GM03348 (cell line): ENCODE results near the gene IFITM2.
A peak's percentile ranks its signal among the peaks of the same experiment; 100 is the strongest.
"Not testable (repeated sequence)": the region's sequence is repeated elsewhere in the genome, so short reads cannot be mapped to it uniquely, and the experiment has no call there.

Source experiments
- DNase-seq: peaks from one replicate; pipeline ENCODE4 v3.0.0; 2012; ENCODE audit warnings: low spot score

The IFITM2 gene

DNA sequence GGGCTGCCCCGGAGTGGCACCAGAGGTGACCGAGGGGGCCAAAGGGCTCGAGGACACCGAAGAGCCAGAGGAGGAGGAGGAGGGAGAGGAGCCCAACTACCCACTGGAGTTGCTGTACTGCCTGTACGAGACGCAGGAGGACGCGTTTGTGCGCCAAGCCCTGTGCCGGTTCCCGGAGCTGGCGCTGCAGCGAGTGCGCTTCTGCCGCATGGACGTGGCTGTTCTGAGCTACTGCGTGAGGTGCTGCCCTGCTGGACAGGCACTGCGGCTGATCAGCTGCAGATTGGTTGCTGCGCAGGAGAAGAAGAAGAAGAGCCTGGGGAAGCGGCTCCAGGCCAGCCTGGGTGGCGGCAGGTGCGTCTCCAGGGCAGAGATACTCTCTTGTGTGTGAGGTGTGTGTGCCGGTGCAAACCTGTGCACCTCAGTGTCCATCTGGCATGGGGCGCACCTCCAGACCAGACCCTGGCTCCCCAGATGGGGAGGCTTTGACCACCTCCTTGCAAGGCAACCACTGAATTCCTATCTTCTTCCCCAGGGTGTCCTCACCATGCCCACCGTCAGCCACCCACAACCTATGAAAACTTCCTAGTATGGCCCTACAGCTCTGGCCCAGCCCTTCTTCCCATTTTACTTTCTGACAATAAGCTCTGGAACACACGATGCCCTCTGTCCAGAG is 26.0 kb upstream of the IFITM2 start:
- DNase-seq = no peak

DNA sequence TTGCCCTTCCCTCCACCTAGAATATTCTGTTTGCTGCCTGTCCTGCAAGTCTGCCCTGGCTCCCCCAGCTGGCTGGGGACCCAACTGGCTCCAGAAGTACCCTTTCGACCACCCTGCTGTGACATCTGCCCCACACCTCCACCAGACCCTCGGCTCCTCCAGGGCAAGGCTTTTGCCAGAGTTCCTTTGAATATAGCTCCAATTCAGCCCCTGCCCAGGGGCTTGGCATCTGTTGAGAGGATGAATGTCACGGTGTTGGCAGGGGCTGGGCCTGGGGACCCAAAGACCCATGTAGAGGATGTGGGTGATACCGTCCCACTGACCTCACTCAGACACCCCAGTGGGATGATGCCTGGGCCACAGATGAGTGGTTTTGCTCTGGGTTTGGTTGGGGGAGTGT is 25.4 kb upstream of the IFITM2 start:
- DNase-seq = no peak

DNA sequence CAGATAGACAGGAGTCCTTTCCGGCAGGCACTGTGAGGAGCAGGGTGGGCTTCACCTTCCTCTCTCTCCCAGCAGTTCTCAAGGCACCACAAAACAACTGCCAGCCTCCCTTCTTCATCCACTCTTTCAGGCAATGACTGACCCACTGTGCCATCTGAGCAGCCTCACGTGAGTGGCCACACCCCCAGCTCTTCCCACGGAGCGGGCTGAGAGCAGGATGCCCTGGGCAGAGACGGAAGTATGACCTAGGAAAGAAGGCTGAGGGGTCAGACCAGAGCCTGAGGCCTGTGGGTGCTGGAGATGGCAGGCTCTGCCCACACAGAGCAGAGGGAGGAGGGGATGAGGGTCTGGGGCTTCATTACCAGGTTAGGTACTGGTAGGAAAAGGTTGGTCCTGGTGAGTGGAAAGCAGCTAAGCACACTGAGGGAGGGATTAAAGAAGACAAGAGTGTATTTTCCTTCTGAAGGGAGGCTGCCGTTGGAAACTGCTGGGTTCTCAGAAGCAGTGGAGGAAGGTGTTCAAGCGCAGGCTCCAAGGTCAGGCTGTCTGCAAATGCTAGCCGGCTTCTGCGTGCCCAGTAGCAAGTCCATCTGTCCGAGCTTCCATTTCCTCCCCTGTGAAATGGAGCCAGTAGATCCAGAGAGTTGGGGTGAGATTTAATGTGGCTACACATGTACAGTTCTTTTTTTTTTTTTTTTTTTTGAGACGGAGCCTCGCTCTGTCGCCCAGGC is 24.8 kb upstream of the IFITM2 start:
- no peak for DNase-seq

DNA sequence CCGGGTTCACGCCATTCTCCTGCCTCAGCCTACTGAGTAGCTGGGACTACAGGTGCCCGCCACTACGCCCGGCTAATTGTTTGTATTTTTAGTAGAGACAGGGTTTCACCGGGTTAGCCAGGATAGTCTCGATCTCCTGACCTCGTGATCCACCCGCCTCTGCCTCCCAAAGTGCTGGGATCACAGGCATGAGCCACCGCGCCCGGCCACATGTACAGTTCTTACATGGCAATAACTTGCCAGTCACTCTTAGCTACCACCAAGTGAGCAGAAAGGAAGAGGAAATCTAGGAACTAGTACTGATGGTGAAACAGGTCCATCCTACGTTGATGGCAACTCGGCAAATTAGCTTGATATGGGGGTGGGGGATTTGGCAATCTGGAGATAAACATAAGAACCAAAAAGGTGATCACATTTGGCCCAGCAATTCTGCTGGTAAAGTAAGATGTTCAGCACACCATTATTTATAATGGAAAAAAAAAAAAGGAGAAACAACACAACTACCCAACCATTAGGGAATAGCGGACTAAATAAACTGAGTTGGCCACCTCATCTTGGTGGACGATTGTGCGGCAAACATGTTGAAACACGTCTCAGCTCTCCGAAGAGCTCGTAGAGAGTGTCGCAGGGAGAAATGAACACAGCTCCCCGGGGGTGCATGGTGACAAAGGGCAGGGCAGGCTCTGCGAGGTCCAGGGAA is 24.1 kb upstream of the IFITM2 start:
- DNase-seq = no peak

DNA sequence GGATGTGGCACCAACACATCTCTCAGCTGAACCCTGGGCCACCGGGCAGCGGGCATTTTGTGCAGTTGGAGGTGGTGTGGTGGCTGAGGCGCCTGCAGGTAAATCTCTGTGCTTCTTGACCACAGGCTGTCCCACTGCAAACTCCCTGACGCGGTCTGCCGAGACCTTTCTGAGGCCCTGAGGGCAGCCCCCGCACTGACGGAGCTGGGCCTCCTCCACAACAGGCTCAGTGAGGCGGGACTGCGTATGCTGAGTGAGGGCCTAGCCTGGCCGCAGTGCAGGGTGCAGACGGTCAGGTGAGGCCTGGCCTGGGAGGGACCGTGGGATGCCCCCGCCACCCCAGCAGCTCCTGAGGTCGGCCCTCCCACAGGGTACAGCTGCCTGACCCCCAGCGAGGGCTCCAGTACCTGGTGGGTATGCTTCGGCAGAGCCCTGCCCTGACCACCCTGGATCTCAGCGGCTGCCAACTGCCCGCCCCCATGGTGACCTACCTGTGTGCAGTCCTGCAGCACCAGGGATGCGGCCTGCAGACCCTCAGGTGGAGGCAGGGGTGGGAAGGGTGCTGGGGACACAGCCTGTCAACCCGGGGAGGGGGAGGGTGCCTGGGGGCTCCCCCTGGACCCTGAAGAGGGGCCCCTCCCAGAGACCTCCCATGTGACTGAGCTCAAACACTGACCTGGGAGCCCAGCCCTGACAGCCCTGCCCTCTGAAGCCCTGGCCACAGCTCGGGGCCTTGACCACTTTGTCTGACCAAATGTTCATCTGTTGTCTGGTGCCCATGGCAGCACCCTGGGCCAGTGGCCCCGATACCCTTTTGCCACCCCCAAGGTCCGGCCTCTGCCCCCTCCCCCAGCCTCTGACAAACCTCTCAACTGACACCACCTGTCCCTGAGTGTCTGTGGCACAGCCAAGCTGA is 23.3 kb upstream of the IFITM2 start:
- no peak for DNase-seq

DNA sequence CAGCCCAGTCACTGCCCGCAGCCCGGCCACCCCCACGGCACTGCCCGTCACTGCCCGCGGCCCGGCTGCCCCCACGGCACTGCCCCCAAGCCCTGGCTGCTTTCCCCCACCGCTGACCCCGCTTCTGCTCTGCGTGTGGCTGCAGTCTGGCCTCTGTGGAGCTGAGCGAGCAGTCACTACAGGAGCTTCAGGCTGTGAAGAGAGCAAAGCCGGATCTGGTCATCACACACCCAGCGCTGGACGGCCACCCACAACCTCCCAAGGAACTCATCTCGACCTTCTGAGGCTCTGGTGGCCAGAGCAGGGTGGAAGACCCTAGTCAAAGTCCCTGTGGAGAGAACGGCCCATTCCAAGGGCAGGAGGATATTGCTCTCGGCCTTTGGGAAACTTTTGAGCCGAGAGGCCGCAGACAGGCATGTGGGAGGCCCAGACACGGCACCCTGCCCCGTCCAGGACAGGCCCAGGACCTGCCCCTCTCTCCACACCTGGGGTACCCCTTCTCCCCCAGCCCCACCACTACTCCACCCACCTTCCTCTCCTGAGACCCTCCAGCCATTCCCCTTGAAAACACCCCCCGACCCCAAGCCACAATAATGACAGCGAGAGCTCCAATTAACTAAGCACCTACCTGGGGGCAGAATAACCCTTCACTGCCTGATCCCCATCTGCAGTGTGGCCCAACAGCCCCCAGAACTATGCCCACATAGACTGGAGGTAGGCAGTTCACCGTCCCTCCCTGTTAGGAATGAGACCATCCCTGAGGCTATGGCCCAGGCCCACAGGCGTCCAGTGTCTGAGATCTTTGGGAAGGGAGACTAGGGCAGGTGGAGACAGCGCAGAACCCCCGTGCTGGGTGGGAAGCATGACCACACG is 22.4 kb upstream of the IFITM2 start:
- DNase-seq = no peak

DNA sequence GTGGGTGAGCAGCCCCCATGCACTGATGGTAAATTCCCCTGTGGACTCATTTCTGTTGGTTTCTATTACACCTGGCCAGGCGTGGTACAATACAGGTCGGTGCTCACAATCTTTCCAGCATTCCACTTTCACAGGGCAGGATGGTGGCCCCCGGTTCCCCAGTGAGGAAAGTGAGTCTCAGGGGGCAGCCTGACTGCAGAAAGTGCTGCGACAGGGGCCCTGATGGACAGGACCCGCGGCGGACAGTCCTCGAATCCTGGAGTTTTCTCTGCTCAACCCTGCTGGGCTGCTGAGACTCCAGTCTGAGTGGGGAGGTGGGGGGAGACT is 21.8 kb upstream of the IFITM2 start:
- DNase-seq = no peak

DNA sequence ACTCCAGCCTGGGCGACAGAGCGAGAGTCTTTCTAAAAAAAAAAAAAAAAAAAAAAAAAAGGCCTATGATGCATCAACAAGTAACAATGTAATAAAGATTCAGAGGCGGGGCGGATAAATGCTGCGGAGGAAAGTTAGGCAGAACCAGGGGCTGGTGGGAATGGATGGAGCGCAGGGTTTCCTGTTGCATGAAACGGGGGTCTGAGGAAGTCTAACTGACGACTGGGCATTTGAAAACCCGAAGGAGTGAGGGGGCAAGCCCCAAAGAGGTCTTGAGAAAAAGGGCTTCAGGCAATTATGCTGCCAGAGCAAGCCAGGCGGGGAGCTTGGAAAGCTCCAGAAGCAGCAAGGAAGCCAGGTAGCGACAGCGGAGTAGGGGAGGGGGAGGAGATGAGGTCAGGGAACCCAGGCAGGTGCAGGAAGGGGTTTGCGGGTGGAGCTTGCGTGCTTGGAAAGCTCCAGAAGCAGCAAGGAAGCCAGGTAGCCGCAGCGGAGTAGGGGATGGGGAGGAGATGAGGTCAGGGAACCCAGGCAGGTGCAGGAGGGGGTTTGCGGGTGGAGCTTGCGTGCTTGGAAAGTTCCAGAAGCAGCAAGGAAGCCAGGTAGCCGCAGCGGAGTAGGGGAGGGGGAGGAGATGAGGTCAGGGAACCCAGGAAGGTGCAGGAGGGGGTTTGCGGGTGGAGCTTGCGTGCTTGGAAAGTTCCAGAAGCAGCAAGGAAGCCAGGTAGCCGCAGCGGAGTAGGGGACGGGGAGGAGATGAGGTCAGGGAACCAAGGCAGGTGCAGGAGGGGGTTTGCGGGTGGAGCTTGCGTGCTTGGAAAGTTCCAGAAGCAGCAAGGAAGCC is 20.4 kb upstream of the IFITM2 start:
- DNase-seq = not testable (repeated sequence)

DNA sequence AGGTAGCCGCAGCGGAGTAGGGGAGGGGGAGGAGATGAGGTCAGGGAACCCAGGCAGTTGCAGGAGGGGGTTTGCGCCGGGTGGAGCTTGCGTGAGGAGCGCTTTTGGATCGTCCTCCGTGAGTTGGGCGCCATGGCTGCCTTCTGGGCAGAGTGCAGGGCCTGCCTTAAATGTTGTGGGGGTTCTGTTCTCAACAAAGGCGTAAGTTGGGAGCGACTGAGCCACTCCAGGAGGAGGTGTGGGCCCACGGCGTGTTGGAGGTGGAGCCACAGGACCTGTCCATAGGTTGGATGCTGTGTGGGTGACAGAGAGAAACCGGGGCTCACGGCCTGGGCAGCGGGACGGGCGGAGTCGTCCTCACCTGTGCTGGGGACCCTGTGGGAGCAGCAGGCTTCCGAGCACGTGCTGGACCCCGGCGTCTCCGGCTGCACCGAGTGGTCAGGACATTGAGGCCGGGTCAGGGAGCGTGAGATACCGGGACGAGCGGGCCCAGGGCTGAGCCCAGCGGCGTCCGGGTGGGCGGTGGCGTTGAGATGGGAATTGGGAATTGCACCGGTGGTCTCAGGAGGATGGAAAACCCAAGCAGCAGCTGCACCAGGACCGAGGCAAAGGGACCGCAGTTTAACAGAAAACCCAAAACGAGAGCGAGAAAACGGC is 19.7 kb upstream of the IFITM2 start:
- no peak for DNase-seq

DNA sequence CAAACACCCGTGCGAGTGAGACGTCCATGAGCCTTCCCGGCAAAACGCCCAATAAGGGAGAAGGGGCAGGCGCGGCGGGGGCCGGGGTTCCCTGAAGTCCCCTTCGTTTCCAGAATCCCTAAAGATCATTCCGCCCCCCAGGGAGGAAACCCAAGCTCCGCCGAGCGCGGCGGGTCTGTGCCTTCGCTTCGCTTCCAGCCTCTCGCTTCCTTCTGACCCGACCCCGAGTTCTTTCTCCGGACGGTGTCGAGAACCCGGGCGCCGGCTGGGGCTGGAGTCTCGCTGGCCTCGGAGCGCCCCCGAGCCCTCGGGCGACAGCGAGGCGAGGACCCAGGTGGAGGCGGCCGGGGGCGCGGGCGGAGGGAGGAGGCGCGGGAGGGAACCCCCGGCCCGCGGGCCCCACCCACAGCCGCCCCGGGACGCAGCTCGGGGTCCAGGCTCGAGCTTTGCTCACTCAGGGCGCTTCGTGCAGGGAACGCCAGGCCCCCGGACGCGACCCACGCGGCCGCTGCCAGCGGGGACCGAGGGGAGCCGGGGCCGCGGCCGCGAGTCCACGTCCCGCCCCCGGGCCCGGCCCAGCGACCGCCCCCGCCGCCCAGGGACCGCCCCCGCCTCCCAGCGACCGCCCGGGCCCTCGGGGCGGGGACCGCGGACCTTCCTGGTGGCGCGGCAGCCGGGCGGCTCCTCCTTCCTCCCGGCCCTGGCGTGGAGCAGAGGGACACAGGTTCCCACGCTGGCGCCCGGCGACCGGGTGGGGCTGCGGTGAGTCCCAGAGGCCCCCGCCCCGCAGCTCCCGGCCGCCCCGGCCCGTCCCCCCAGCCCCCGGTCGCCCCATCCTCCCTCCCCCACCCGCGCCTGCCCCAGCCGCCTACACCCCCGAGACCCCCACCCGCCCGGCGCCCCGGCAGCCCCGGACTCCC is 18.9 kb upstream of the IFITM2 start, which contains the start of gene PGGHG:
TSS of gene PGGHG (plus strand) at position 649 of the 920 bp plus-strand sequence. CDS start 691 bp downstream, outside the sequence.
- peak; percentile 97 for DNase-seq

DNA sequence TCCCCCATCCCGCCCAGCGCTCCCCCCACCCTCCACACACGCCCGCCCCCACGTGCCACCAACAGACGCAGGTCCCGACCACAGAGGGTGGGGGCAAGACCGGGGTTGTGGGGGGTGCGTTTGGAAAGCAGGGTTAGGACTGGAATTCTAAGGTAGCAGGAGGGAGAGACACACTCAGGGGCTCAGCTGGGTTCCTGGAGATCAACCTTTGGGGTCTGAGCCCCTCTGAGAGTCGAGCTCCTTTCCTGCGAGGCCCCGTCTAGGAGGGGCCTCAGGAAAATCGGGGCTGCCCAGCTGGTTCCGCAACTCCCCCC is 18.3 kb upstream of the IFITM2 start:
- no peak for DNase-seq

DNA sequence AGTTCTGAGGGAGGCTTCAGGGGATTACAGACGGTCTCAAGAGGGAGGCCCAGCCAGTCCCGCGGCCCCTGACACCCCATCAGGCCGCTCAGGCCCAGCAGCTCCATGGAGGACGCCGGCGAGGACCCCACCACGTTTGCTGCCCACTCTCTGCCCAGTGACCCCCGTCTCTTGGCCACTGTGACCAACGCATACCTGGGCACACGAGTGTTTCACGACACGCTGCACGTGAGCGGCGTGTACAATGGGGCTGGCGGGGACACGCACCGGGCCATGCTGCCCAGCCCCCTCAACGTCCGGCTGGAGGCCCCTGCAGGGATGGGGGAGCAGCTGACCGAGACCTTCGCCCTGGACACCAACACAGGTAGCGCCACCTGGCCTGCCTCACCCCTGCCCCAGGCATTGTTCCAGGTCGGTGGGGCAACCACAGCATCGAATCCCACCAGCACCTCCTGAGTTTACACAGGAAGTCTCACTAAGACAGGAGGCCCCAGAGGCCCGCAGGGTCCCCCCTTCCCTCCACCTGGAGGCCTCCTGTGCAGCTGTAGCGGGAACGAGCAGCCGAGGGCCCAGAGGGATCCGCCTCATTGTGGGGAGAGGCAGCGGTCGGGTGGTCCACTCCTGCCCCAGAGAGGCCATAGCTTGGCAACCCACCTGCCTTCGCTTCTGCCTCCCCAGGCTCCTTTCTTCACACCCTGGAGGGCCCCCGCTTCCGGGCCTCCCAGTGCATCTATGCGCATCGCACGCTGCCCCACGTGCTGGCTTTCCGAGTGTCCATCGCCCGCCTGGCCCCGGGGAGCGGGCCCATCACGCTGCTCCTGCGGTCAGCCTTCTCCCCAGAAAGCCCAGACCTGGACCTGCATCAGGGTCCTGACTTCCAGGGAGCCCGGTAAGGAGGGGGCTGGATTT is 17.6 kb upstream of the IFITM2 start:
- no peak for DNase-seq

DNA sequence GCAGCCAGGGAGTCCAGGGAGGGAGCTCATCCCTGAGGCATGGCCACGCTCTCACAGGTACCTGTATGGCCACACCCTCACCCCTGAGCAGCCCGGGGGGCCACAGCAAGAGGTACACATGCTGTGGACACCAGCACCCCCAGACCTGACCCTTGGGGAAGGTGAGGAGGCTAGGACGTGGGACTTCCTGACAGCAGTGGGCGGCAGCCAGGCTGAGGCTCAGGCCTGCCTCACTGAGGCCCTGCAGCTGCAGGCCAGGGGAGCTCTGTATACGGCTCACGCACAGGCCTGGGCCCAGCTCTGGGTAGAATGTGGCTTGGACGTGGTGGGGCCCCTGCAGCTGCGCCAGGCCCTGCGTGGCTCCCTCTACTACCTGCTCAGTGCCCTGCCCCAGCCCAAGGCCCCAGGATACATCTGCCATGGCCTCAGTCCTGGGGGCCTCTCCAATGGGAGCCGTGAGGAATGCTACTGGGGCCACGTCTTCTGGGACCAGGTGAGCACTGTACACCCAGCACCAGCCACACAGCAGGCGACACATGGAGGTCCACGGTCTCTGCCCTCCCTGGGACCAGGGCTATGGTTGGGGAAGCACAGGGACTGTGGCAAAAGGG is 16.9 kb upstream of the IFITM2 start:
- no peak for DNase-seq

DNA sequence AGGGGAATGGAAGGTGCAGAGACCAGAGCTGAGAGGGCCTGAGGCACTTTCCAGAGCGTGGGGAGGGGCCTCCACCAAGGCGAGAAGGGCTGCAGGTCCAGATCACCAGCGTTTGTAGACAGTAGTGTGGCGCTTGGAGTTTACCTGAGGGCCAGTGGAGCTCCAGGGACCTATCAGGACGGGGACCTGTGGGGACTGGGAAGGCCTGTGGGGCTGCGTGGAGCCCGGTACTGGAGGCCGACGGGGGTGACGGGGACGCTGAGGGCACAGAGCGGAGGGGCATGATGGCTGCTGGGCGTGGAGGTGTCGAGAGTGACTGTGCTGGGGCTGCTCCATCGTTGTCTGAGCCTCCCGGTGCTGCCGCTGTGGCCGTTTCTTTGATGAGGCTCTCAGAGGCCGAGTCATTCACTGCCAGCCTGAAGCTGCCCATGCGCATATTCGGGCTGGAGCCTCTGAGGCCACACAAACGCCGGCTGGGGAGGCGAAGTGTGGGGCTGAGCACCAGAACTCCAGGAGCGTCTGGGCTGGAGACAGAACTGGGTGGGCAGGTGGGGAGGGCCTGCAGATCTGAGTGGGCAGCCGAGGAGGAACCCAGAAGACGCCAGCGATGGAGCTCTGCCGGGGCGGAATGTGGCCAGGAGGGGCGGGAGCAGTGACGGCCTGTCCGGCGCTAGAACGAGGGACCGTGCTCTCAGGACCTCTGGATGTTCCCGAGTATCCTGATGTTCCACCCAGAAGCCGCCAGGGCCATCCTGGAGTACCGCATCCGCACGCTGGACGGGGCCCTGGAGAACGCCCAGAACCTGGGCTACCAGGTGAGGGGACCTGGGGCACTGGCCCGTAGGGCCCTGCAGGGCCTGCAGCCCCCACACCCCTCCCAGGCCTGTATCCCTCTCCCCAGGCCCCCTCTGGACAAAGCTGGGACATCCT is 16.1 kb upstream of the IFITM2 start:
- DNase-seq = no peak

DNA sequence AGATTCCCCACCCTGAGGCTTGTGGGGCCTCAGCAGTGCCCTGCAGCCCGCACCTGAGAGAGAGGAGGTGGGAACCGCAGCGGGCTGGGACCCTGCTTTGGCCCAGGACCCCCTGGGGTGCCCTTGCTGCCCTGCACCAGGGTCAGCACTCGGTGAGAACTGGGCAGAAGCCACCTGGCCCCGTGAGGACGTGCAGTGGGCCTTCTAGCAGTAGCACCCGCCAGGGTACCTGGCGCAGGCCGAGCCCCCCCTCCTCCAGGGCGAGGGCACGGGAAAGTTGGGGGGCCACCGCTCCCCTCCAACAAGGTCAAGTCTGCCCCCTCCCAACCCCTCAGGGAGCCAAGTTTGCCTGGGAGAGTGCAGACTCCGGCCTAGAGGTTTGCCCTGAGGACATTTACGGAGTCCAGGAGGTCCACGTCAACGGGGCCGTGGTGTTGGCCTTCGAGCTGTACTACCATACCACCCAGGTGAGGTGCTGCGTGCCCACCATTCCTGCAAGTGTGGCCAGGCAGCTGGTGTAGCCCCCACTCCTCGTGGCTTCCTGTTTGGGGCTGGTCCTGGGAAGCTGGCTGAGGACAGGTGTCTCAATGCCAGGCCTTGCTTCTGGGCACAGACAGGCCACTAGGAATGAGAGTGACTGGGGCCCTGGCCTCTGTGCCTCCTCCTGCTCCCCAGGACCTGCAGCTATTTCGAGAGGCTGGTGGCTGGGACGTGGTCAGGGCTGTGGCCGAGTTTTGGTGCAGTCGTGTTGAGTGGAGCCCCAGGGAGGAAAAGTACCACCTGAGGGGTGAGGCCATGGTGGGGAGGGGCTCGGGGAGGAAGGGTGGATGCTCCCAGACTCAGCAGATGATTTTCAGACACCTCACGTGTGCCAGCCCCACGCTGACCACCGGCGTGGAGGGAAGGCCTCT is 15.2 kb upstream of the IFITM2 start:
- DNase-seq = no peak
